Hematopoietic multipotent progenitor cell treated with erythropoietin and hydrocortisone succinate and interleukin-3 and kit ligand, for 17 days (in vitro differentiated cells): Measurements from ENCODE around the gene ATOSB.

Experiments
- DNase-seq: peaks from one replicate; pipeline ENCODE4 v3.0.0-alpha.2; 2015; ENCODE audit warnings: low spot score

The ATOSB gene

GRCh38 chr9:35079426-35080341 lies 36.0 kb downstream of the ATOSB start, which contains the start of gene FANCG:
Gene FANCG, minus strand, starts transcription at chr9:35079942. Its CDS starts 418 bp downstream, at chr9:35079524.
- peak; percentile 82 for DNase-seq

- no peak for DNase-seq
Observed at GRCh38 chr9:35079041-35079425, 36.6 kb downstream of the ATOSB start.

- no peak for DNase-seq
Observed at GRCh38 chr9:35078066-35078465, 37.6 kb downstream of the ATOSB start.

GRCh38 chr9:35076848-35077247 lies 38.8 kb downstream of the ATOSB start:
- DNase-seq, result no peak

- no peak for DNase-seq
Observed at GRCh38 chr9:35075358-35075757, 40.3 kb downstream of the ATOSB start.

- DNase-seq, result no peak
Observed at GRCh38 chr9:35074791-35075190, 40.9 kb downstream of the ATOSB start.

GRCh38 chr9:35074141-35074540 lies 41.5 kb downstream of the ATOSB start:
- DNase-seq, result no peak

- no peak for DNase-seq
Observed at GRCh38 chr9:35073279-35073612, 42.4 kb downstream of the ATOSB start.

GRCh38 chr9:35072461-35073278 lies 43.0 kb downstream of the ATOSB start, which contains the start of gene VCP:
Gene VCP, minus strand, starts transcription at chr9:35072625. Its CDS starts 272 bp downstream, at chr9:35072353.
- peak; percentile 99 for DNase-seq

- DNase-seq, result peak; percentile 90
Observed at GRCh38 chr9:35071814-35072460, 43.7 kb downstream of the ATOSB start.

GRCh38 chr9:35070823-35071813 lies 44.5 kb downstream of the ATOSB start:
- DNase-seq, result peak; percentile 27

GRCh38 chr9:35069020-35069419 lies 46.6 kb downstream of the ATOSB start:
- DNase-seq, result no peak

GRCh38 chr9:35067056-35067455 lies 48.6 kb downstream of the ATOSB start:
- no peak for DNase-seq

GRCh38 chr9:35060548-35061207 lies 55.0 kb downstream of the ATOSB start:
- no peak for DNase-seq

GRCh38 chr9:35059438-35059837 lies 56.2 kb downstream of the ATOSB start:
- DNase-seq, result no peak

- DNase-seq, result no peak
Observed at GRCh38 chr9:35057271-35057620, 58.4 kb downstream of the ATOSB start.

- no peak for DNase-seq
Observed at GRCh38 chr9:35056571-35057270, 58.9 kb downstream of the ATOSB start.

GRCh38 chr9:35054871-35055644 lies 60.6 kb downstream of the ATOSB start:
- DNase-seq, result no peak

- DNase-seq, result no peak
Observed at GRCh38 chr9:35054185-35054835, 61.4 kb downstream of the ATOSB start.
